ENCODE results near the gene NDEL1.

The NDEL1 gene

DNA sequence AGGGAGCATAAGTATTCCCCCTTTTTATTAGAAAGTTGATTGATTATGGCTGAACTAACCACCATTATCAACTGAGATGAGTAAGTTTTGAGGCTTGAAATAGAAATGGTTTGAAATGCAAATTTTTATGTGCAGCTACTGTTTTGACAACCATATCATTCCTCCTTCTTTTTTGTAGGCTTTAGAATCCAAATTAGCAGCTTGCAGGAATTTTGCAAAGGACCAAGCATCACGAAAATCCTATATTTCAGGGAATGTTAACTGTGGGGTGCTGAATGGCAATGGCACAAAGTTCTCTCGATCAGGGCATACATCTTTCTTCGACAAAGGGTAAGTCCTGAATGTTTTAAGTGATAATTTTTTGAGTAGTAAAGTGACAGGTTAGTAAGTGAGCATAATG lies 24.1 kb downstream of the NDEL1 start:
- Histone ChIP-seq H3K4me3 (ENCODE audit: low read depth in 1 of 2, low read length in 2 of 2) (no peak overlapping the region), H3K4me1 (ENCODE audit: control insufficient read depth in 1 of 2, insufficient read depth in 2 of 2, low read length in 2 of 2) (peaks cover 2 to 3% of the 10 kb centered on the region in 2 donors), H3K27me3 (ENCODE audit: low read depth, low read length) (no peaks in the 10 kb centered on the region), H3K9me3 (ENCODE audit: control insufficient read depth in 1 of 2, low read length in 2 of 2) (no peaks in the 10 kb centered on the region), H3K36me3 (ENCODE audit: control insufficient read depth in 1 of 2, insufficient read depth in 2 of 2, low read length in 2 of 2) (peaks cover 82 to 90% of the 10 kb centered on the region in 2 donors), H3K27ac (ENCODE audit: low read length) (no peak overlapping the region)

GRCh38 chr17:8462564-8462963 lies 26.9 kb downstream of the NDEL1 start:
- H3K27me3 ChIP-seq (ENCODE audit: low read depth, low read length), result no peaks in the 10 kb centered on the region
- H3K9me3 ChIP-seq (ENCODE audit: control insufficient read depth in 1 of 2, low read length in 2 of 2), result no peaks in the 10 kb centered on the region
- peaks cover 9 to 23% of the 10 kb centered on the region in 2 donors for H3K4me1 ChIP-seq (ENCODE audit: control insufficient read depth in 1 of 2, insufficient read depth in 2 of 2, low read length in 2 of 2)
- peaks cover 73 to 80% of the 10 kb centered on the region in 2 donors for H3K36me3 ChIP-seq (ENCODE audit: control insufficient read depth in 1 of 2, insufficient read depth in 2 of 2, low read length in 2 of 2)
- no peak overlapping the region for H3K27ac ChIP-seq (ENCODE audit: low read length)
- no peak overlapping the region for H3K4me3 ChIP-seq (ENCODE audit: low read depth in 1 of 2, low read length in 2 of 2)

- Histone ChIP-seq H3K36me3 (ENCODE audit: control insufficient read depth in 1 of 2, insufficient read depth in 2 of 2, low read length in 2 of 2) (peaks cover 74 to 81% of the 10 kb centered on the region in 2 donors), H3K27ac (ENCODE audit: low read length) (no peak overlapping the region), H3K4me1 (ENCODE audit: control insufficient read depth in 1 of 2, insufficient read depth in 2 of 2, low read length in 2 of 2) (peaks cover 9 to 23% of the 10 kb centered on the region in 2 donors), H3K4me3 (ENCODE audit: low read depth in 1 of 2, low read length in 2 of 2) (no peak overlapping the region), H3K9me3 (ENCODE audit: control insufficient read depth in 1 of 2, low read length in 2 of 2) (no peaks in the 10 kb centered on the region), H3K27me3 (ENCODE audit: low read depth, low read length) (no peaks in the 10 kb centered on the region)
These were observed 27.4 kb downstream of the NDEL1 start for GRCh38 chr17:8463099-8463498.

GRCh38 chr17:8464941-8465340 lies 29.3 kb downstream of the NDEL1 start:
- no peak overlapping the region for H3K4me3 ChIP-seq (ENCODE audit: low read depth in 1 of 2, low read length in 2 of 2)
- peaks cover 64 to 70% of the 10 kb centered on the region in 2 donors for H3K36me3 ChIP-seq (ENCODE audit: control insufficient read depth in 1 of 2, insufficient read depth in 2 of 2, low read length in 2 of 2)
- H3K27ac ChIP-seq (ENCODE audit: low read length), result no peak overlapping the region
- H3K9me3 ChIP-seq (ENCODE audit: control insufficient read depth in 1 of 2, low read length in 2 of 2), result no peaks in the 10 kb centered on the region
- peaks cover 9 to 24% of the 10 kb centered on the region in 2 donors for H3K4me1 ChIP-seq (ENCODE audit: control insufficient read depth in 1 of 2, insufficient read depth in 2 of 2, low read length in 2 of 2)
- no peaks in the 10 kb centered on the region for H3K27me3 ChIP-seq (ENCODE audit: low read depth, low read length)

GRCh38 chr17:8465356-8465755 lies 29.7 kb downstream of the NDEL1 start:
- Histone ChIP-seq H3K27me3 (ENCODE audit: low read depth, low read length) (no peaks in the 10 kb centered on the region), H3K27ac (ENCODE audit: low read length) (no peak overlapping the region), H3K4me3 (ENCODE audit: low read depth in 1 of 2, low read length in 2 of 2) (no peak overlapping the region), H3K4me1 (ENCODE audit: control insufficient read depth in 1 of 2, insufficient read depth in 2 of 2, low read length in 2 of 2) (peaks cover 9 to 29% of the 10 kb centered on the region in 2 donors), H3K36me3 (ENCODE audit: control insufficient read depth in 1 of 2, insufficient read depth in 2 of 2, low read length in 2 of 2) (peaks cover 59 to 65% of the 10 kb centered on the region in 2 donors), H3K9me3 (ENCODE audit: control insufficient read depth in 1 of 2, low read length in 2 of 2) (no peaks in the 10 kb centered on the region)

DNA sequence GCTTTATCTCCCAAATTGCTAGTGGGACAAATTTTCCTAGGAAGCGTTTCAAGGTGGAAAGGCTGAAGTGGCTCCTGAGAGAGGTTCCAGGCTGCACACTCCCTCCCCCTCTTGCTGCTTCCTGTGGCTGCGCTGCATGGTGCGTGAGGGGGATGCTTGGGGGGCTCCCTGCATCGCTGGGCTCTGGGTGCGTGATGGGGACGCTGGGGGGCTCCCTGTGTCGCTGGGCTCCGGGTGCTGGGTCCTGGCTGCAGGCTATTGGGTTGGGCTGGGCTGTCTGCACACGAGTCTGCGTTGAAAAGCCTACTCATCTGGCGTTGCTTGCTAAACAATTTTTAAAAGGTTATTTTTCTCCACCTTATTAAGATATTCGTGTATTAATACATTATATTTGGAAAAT lies 30.1 kb downstream of the NDEL1 start:
- H3K9me3 ChIP-seq (ENCODE audit: control insufficient read depth in 1 of 2, low read length in 2 of 2), result no peaks in the 10 kb centered on the region
- no peaks in the 10 kb centered on the region for H3K27me3 ChIP-seq (ENCODE audit: low read depth, low read length)
- no peak overlapping the region for H3K4me3 ChIP-seq (ENCODE audit: low read depth in 1 of 2, low read length in 2 of 2)
- no peak overlapping the region for H3K27ac ChIP-seq (ENCODE audit: low read length)
- H3K36me3 ChIP-seq (ENCODE audit: control insufficient read depth in 1 of 2, insufficient read depth in 2 of 2, low read length in 2 of 2), result peaks cover 55 to 63% of the 10 kb centered on the region in 2 donors
- peaks cover 9 to 33% of the 10 kb centered on the region in 2 donors for H3K4me1 ChIP-seq (ENCODE audit: control insufficient read depth in 1 of 2, insufficient read depth in 2 of 2, low read length in 2 of 2)

DNA sequence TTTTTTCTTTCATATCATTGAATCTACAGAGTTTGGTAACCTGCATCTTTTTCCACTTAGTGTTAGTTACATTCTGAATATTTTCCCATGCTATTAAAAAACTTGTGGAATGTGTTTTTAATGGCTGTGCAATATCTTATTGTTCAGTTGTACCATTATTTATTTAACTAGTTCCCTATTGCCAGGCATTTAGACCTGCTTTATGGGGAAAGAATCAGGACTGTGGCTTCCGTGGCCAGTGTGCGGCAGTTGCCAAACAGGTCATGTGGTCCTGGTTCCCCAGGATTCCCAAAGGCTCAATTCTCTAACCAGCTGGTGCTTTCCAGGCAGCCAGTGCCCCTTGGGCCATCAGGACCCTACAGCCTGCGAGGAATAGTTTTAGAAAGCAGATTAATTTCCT lies 30.8 kb downstream of the NDEL1 start:
- Histone ChIP-seq H3K9me3 (ENCODE audit: control insufficient read depth in 1 of 2, low read length in 2 of 2) (no peaks in the 10 kb centered on the region), H3K36me3 (ENCODE audit: control insufficient read depth in 1 of 2, insufficient read depth in 2 of 2, low read length in 2 of 2) (peaks cover 55 to 61% of the 10 kb centered on the region in 2 donors), H3K27me3 (ENCODE audit: low read depth, low read length) (no peaks in the 10 kb centered on the region), H3K27ac (ENCODE audit: low read length) (no peak overlapping the region), H3K4me1 (ENCODE audit: control insufficient read depth in 1 of 2, insufficient read depth in 2 of 2, low read length in 2 of 2) (peaks cover 9 to 36% of the 10 kb centered on the region in 2 donors), H3K4me3 (ENCODE audit: low read depth in 1 of 2, low read length in 2 of 2) (no peak overlapping the region)

DNA sequence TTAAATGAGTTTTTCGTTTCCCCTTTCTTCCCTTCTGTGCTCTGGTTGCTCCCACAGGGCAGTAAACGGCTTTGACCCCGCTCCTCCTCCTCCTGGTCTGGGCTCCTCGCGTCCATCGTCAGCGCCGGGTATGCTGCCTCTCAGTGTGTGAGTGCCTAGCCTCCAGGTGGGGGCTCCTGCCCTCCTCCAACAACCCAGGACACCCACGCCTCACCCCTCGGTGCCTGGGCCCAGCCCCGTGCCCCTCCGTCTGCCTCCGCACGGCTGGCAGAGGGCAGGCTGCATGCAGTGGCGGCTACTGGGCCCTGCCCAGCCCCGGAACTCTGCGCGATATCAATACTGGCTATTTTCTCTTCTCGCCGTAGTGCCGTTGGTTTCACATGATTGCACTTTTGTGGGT lies 31.2 kb downstream of the NDEL1 start:
- Histone ChIP-seq H3K27ac (ENCODE audit: low read length) (no peak overlapping the region), H3K4me3 (ENCODE audit: low read depth in 1 of 2, low read length in 2 of 2) (no peak overlapping the region), H3K27me3 (ENCODE audit: low read depth, low read length) (no peaks in the 10 kb centered on the region), H3K36me3 (ENCODE audit: control insufficient read depth in 1 of 2, insufficient read depth in 2 of 2, low read length in 2 of 2) (peaks cover 56 to 61% of the 10 kb centered on the region in 2 donors), H3K4me1 (ENCODE audit: control insufficient read depth in 1 of 2, insufficient read depth in 2 of 2, low read length in 2 of 2) (peaks cover 9 to 36% of the 10 kb centered on the region in 2 donors), H3K9me3 (ENCODE audit: control insufficient read depth in 1 of 2, low read length in 2 of 2) (no peaks in the 10 kb centered on the region)

GRCh38 chr17:8467527-8467926 lies 31.8 kb downstream of the NDEL1 start:
- Histone ChIP-seq H3K27ac (ENCODE audit: low read length) (no peak overlapping the region), H3K27me3 (ENCODE audit: low read depth, low read length) (no peaks in the 10 kb centered on the region), H3K9me3 (ENCODE audit: control insufficient read depth in 1 of 2, low read length in 2 of 2) (no peaks in the 10 kb centered on the region), H3K4me3 (ENCODE audit: low read depth in 1 of 2, low read length in 2 of 2) (no peak overlapping the region), H3K4me1 (ENCODE audit: control insufficient read depth in 1 of 2, insufficient read depth in 2 of 2, low read length in 2 of 2) (peaks cover 9 to 36% of the 10 kb centered on the region in 2 donors), H3K36me3 (ENCODE audit: control insufficient read depth in 1 of 2, insufficient read depth in 2 of 2, low read length in 2 of 2) (peaks cover 53 to 57% of the 10 kb centered on the region in 2 donors)

- H3K4me1 ChIP-seq (ENCODE audit: control insufficient read depth in 1 of 2, insufficient read depth in 2 of 2, low read length in 2 of 2), result peaks cover 9 to 36% of the 10 kb centered on the region in 2 donors
- no peak overlapping the region for H3K4me3 ChIP-seq (ENCODE audit: low read depth in 1 of 2, low read length in 2 of 2)
- no peak overlapping the region for H3K27ac ChIP-seq (ENCODE audit: low read length)
- peaks cover 47 to 51% of the 10 kb centered on the region in 2 donors for H3K36me3 ChIP-seq (ENCODE audit: control insufficient read depth in 1 of 2, insufficient read depth in 2 of 2, low read length in 2 of 2)
- no peaks in the 10 kb centered on the region for H3K27me3 ChIP-seq (ENCODE audit: low read depth, low read length)
- no peaks in the 10 kb centered on the region for H3K9me3 ChIP-seq (ENCODE audit: control insufficient read depth in 1 of 2, low read length in 2 of 2)
These were observed 32.4 kb downstream of the NDEL1 start for GRCh38 chr17:8468127-8468526.

GRCh38 chr17:8468980-8469379 lies 33.3 kb downstream of the NDEL1 start:
- H3K4me1 ChIP-seq (ENCODE audit: control insufficient read depth in 1 of 2, insufficient read depth in 2 of 2, low read length in 2 of 2), result peaks cover 9 to 36% of the 10 kb centered on the region in 2 donors
- H3K9me3 ChIP-seq (ENCODE audit: control insufficient read depth in 1 of 2, low read length in 2 of 2), result no peaks in the 10 kb centered on the region
- no peak overlapping the region for H3K4me3 ChIP-seq (ENCODE audit: low read depth in 1 of 2, low read length in 2 of 2)
- no peak overlapping the region for H3K27ac ChIP-seq (ENCODE audit: low read length)
- H3K27me3 ChIP-seq (ENCODE audit: low read depth, low read length), result no peaks in the 10 kb centered on the region
- peaks cover 39 to 48% of the 10 kb centered on the region in 2 donors for H3K36me3 ChIP-seq (ENCODE audit: control insufficient read depth in 1 of 2, insufficient read depth in 2 of 2, low read length in 2 of 2)

GRCh38 chr17:8469964-8470363 lies 34.3 kb downstream of the NDEL1 start:
- no peak overlapping the region for H3K27ac ChIP-seq (ENCODE audit: low read length)
- H3K9me3 ChIP-seq (ENCODE audit: control insufficient read depth in 1 of 2, low read length in 2 of 2), result no peaks in the 10 kb centered on the region
- H3K4me1 ChIP-seq (ENCODE audit: control insufficient read depth in 1 of 2, insufficient read depth in 2 of 2, low read length in 2 of 2), result peaks cover 5 to 32% of the 10 kb centered on the region in 2 donors
- no peaks in the 10 kb centered on the region for H3K27me3 ChIP-seq (ENCODE audit: low read depth, low read length)
- no peak overlapping the region for H3K4me3 ChIP-seq (ENCODE audit: low read depth in 1 of 2, low read length in 2 of 2)
- peaks cover 41 to 50% of the 10 kb centered on the region in 2 donors for H3K36me3 ChIP-seq (ENCODE audit: control insufficient read depth in 1 of 2, insufficient read depth in 2 of 2, low read length in 2 of 2)

Measured in muscle layer of duodenum (tissue), 2 donors.